Measurements from ENCODE around the gene ACVRL1.

Gene ACVRL1

DNA sequence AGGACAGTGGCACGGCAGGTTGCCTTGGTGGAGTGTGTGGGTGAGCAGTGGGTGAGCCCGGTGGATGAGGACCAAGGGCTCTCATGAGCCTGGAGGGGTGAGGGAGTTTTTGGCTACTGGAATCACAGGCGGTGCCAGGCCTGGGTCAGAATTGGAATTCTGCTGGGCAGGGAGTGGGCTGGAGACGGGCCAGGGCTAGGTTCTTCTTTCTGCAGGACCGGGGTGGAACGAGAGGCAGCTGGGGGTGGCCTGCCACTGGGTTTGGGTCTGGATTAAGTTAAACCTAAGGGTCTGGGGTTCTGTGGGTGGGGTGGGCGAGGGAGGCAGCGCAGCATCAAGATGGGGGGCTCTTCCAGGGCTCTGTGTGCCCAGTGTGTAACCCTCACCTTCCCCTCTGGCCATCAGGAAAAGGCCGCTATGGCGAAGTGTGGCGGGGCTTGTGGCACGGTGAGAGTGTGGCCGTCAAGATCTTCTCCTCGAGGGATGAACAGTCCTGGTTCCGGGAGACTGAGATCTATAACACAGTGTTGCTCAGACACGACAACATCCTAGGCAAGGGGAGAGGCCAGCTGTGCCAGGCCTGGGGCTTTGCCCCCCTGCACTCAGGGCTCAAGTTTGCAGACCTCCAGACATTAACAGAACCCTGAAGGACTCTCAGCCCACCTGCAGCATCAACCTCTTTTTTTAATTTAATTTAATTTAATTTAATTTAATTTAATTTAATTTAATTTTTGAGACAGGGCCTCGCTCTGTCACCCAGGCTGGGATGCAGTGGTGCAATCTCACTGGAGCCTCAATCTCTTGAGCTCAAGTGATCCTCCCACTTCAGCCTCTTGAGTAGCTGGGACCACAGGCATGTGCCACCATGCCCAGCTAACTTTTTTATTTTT is 7.0 kb downstream of the ACVRL1 start:
- DNase-seq (ENCODE audit: low read depth in 4 of 4, low spot score in 1 of 4): no peak

DNA sequence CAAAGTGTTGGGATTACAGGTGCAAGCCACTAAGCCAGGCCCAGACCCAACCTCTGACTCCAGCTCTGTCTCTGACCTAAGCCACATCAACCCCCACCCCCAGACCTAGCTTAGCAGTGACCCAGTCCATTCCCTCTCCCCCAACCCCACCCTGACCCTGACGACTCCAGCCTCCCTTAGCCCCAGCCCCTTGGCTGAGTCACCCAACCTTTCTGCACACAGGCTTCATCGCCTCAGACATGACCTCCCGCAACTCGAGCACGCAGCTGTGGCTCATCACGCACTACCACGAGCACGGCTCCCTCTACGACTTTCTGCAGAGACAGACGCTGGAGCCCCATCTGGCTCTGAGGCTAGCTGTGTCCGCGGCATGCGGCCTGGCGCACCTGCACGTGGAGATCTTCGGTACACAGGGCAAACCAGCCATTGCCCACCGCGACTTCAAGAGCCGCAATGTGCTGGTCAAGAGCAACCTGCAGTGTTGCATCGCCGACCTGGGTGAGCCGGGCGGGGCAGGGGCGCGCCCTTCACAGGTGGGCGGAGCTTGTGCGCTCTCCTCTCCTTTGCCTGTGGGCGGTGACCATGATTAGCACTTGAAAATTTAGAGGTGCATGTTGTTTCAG is 7.8 kb downstream of the ACVRL1 start:
- no peak for DNase-seq (ENCODE audit: low read depth in 4 of 4, low spot score in 1 of 4)

GRCh38 chr12:51915951-51916350 is 8.6 kb downstream of the ACVRL1 start:
- no peak for DNase-seq (ENCODE audit: low read depth in 4 of 4, low spot score in 1 of 4)

GRCh38 chr12:51917041-51917590 is 9.8 kb downstream of the ACVRL1 start:
- no peak for DNase-seq (ENCODE audit: low read depth in 4 of 4, low spot score in 1 of 4)

DNA sequence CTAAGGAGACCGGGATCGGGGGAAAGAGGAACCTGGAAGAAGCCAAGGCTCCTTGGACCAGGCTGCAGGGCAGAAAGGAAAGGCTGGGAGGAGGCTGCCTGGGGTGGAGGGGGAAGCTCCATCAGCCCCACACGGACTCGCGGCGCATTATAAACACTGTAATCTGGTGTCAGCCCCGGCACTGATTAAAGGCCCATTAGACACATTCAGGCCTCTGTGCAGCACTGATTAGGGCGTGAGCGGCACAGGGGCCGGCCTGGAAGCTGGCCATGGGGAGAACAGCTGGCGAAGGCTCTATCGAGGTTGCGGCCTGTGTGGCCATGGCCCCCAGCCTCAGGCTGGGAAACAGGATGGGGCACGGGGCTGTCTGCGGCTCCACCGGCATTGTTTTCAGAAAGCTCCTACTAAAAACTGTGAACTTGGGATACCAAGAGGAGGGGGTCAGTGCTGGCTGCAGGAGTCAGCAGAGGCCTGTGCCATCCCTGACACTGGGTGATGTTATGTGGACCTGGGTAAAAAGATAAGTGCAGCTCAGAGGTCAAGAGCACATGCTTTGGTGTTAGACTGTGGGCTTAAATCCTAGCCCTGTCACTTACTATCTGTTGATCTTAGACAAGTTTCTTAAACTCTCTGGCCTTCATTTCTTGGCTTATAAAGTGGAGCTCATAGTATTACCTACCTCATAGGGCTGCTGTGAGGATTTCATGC is 10.6 kb downstream of the ACVRL1 start:
- no peak for DNase-seq (ENCODE audit: low read depth in 4 of 4, low spot score in 1 of 4)

- no peak for DNase-seq (ENCODE audit: low read depth in 4 of 4, low spot score in 1 of 4)
Measured at GRCh38 chr12:51920046-51920445, 12.7 kb downstream of the ACVRL1 start.

DNA sequence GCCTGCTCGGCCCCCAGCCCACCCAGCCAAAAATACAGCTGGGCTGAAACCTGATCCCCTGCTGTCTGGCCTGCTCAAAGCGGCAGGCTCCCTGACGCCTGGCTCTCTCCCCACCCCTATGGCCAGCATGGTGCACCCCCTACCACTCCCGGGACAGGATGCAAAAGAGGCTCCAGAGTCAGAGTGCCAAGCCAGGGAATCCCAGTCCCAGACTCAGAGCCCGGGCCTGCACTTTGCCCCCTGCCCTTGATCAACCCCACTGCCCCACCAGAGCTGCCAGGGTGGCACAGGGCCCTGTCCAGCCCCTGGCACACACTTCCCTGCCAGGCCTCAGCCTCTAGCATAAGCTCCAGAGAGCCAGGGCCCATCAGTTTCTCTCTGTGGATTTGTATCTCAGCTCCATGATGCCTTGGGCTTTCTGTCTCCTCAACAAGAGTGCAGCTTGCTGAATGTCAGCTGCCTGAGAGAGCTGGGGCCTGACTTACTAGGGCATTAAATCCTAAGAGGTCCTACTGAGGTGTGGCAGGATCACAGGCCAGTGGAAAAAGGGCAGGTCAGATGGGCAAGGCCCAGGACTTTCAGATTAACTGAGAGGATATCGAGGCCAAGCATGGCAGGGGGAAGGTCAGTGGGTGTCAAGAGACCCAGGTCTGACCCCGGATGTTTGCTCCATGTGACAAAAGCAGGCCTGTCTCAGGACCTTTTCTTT is 13.9 kb downstream of the ACVRL1 start:
- no peak for DNase-seq (ENCODE audit: low read depth in 4 of 4, low spot score in 1 of 4)

DNA sequence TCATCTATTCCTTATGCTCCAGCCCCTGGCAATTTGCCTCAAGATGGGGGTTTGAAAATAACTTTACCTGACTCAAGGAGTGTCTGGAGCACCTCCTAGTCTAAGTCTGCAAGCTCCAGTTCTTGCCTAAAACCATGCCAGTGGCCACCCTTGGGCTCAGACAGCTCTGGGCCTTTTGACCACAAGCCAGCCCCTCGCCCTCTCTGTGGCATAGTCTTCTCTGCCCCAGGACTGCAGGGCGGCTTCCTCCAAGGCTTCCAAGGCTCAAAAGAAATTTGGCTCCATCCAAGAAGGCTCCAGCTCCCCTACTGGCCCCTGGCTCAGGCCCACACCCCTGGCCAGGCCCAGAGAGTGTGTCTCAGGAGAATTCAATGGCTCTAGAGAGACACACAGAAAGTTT is 14.8 kb downstream of the ACVRL1 start:
- no peak for DNase-seq (ENCODE audit: low read depth in 4 of 4, low spot score in 1 of 4)

- DNase-seq (ENCODE audit: low read depth in 4 of 4, low spot score in 1 of 4): no peak
Measured at GRCh38 chr12:51922762-51923505, 15.6 kb downstream of the ACVRL1 start.

DNA sequence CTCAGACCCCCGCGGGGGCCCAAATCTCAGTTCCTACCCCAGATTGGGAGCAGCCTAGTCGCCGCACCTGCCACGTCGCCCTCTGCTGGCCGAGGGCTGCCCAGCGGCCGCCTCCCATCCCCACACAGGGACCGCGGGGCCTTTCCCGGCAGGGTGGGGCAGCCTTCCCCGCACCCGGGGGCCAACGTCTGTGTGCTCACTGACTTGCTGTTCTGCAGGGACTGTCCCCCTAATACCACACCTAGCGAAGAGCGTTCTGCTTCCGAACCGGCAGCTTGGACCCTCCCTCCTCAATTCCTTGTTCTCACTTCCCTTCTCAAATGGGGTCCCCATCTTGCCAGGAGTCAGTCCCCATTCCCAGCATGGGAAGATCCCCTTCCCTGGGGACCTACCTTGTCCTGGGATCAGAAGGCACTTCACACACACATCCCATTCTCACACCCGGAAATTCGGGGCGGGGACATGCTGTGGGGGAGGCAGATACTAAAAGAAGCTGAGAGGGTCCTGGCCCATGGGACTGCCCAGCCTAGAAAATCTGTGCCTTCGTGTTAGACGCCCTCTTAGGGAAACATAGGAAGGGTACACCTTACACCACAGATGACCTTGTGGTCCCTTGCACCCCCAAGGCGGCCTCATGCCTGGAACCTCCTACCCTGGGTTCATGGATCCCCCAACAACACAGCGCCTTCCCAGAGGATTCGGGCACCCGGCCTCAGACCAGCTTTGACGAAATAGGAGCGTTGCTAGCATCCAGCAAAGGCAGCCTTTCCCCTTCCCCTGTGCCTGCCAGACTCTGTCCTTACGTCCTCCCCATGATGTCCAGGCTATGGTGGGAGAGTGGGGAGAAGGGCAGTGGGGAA is 16.4 kb downstream of the ACVRL1 start:
- peak; percentile 25 to 48 (median 41) for DNase-seq (ENCODE audit: low read depth in 4 of 4, low spot score in 1 of 4)

DNA sequence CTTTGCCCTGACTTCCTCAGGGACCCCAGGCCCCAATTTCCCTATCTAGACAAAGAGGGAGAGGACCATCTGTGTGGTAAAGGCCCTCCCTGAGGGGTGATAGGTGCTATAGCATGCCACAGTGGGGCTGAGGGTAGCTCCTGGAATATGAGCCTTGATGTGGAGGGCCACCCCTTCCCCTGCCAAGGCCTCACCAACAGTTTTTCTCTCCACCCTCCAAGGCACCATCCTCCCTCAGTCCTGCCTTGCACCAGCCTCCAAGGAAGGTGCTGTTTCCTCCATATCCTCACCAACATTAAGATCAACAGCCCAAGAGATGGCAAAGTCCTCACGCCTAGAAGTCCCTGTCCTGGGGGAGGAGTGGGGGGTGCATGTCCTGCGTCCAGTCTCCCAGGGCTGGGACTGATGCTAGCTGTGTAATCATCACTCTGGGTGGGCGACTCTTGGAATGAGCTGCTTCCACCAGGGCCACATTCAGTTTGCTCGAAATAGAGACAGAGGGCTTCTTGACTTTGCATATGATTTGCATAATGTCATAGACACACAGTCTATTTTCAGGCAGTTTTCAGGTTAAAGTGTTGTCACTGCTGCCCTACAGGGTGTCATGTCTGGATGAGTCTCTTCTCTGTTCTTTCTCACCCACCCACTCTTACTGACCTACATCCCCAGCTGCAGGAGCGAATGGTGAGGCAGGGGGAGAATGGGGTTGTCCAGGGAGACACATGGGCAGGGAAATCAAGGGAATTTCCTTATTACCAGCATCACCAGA is 17.4 kb downstream of the ACVRL1 start:
- no peak for DNase-seq (ENCODE audit: low read depth in 4 of 4, low spot score in 1 of 4)

- no peak for DNase-seq (ENCODE audit: low read depth in 4 of 4, low spot score in 1 of 4)
Measured at GRCh38 chr12:51925346-51926063, 18.2 kb downstream of the ACVRL1 start.

DNA sequence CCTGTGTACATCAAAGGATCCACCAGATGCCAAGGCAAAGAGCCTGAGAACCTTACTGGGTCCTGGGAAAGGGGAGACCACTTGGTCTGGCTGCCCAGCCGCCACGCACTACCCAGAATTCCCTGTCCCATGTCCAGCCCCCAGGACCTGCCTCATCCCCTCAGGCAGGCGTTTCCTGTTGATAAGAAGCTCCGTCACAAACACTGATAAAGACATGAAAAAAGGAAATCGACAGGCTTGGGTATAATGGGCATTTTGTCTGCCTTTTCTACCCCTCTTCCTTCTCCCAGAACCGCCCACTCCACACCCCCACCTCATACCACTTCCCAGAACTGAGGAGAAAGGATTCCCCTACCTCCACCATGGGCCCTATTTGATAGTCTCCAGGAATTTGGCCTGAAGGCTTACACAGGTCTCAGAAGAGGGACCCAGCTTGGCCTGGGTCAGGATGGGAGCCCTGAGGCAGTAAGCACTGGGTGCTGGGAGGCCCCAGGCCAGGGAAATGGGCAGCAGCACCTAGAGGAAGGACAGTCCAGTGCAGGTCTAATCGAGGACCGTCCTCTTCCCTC is 18.8 kb downstream of the ACVRL1 start:
- DNase-seq (ENCODE audit: low read depth in 4 of 4, low spot score in 1 of 4): no peak

DNA sequence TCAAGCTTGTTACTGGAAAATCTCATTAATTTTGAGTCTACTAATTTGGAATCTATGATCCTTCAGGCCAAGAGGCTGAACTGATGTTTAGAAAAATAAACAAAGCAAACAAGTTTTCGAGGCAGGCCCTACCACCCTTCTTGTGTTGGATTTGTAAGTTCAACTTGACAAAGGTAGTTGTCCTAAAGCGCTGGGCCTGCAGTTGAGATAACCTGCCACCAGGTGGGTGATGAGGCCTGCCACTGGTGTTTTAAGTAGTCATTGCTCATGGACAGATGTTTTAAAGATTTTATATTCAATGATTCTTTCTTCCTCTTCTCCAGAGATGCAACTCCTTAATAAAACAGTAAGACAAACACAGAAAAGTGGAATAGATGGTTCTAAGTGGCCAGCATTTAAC is 19.4 kb downstream of the ACVRL1 start:
- DNase-seq (ENCODE audit: low read depth in 4 of 4, low spot score in 1 of 4): peak in 3 of 4 experiments; percentile 24 to 35 (median 26)

DNA sequence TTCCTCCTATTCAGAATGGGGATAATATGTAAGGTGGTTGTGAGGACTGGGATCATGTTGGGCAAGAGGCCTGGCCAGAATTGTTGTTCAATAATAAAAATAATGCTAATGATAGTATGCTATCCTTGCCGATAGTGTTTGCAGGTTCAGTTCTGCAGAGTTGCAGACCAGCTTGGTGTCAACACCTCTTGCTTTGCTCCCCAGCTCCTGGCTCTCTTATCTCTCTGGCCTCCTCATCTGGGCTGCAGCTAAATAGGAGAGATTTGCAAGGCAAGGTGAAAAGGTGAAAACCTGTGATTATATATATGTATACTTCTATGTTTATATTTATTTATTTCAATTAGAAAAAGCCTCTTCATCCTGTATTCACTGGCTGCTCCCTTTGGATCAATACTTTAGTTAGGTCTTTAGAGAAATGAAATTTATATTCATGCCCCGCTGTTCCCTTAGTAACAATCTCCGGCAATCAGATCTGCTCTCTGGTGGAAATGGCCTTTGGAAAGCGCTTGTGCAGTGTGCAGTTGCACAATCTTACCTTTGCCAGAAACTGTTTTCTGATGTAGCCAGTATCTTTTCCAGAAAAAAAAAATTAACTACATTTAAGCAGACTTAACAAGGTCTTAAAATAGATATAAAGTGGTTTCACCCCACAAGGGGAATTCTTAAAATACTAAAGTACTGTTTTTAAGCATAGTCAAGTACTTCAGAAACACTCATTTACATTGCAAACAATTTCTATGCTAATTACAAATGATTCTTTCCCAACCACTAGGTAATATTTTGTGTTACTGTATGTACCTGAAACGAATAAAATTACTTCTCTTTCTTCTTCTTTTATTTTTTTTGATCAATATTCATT is 25.1 kb downstream of the ACVRL1 start:
- DNase-seq (ENCODE audit: low read depth in 4 of 4, low spot score in 1 of 4): no peak

DNA sequence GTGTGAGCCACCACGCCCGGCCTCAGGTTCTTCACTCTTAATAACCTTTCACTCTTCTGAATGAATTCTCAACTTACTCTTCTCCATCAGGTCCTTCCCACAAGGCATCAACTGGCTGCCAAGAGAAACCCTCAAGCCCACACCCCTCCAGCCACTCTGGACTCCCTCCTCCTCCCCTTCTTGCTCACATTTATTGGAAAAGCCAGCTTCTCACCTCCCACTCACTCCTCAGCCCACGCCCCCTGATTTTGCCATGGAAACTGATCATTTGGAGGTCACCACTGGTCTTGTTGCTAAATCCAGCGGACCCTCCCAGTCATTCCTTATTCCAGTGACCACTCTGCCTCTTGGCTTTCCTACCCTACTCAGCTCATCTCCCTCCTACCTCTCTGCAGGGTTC is 26.8 kb downstream of the ACVRL1 start:
- DNase-seq (ENCODE audit: low read depth in 4 of 4, low spot score in 1 of 4): no peak

DNA sequence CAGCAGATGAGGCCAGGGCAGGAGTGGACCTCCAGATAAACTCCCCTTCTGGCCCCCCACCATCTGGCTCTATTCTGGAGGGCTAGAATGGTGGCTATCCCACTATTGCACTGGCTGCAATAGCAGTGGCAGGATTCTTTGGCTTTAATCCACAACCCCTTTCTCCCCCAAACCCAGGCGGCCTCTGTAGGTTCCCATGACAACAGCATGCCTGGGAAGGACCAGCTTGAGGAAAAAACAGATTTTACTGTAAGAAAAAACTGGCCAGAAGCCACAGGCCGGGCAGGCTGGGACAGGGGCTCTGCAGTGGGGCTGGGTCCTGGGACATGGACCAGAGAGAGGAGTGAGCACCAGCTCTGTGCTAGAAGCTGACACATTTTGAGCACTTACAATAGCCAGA is 30.6 kb downstream of the ACVRL1 start:
- no peak for DNase-seq (ENCODE audit: low read depth in 4 of 4, low spot score in 1 of 4)
